ENCODE data around the gene KCNC4. TPM values are rescaled to one million over a fixed set of nuclear protein-coding genes. Genes with fewer than 3 reads are reported as not detected.

KCNC4 gene
- total and polyA plus RNA-seq, 8 donors, result 1.1 to 16.5 (median 3.0) TPM

- DNase-seq, result no peak
- Histone ChIP-seq H3K9me3 (peaks cover 0 to 8% (median 7%) of the 10 kb centered on the region in 4 donors), H3K27me3 (no peaks in the 10 kb centered on the region), H3K27ac (no peak overlapping the region), H3K4me1 (peaks cover 13 to 23% (median 14%) of the 10 kb centered on the region in 4 donors), H3K36me3 (peaks cover 0 to 53% (median 43%) of the 10 kb centered on the region in 4 donors), H3K4me3 (no peak overlapping the region)
- intact Hi-C loops (cut with DNase I; ENCODE audit: low total_unique reads), result no loop called here
- no peak for TF ChIP-seq CTCF (IDR thresholded peaks at IDR 0.05)
- 76 to 78% (median 77%) methylated on average over 2 of the region's 2 CpGs; no CpG with 5 or more reads in 1 of the 5 donors for WGBS, 5 donors
Measured at GRCh38 chr1:110233861-110234260, 23.7 kb downstream of the KCNC4 start.

- no peak for DNase-seq
- H3K4me3 ChIP-seq, result no peak overlapping the region
- no peaks in the 10 kb centered on the region for H3K27me3 ChIP-seq
- H3K27ac ChIP-seq, result peak overlapping the region in 3 of 5 donors; percentile 61 to 78 (median 69)
- 69 to 83% (median 78%) methylated on average over 5 of the region's 5 CpGs for WGBS, 5 donors
- intact Hi-C loops (cut with DNase I; ENCODE audit: low total_unique reads), result no loop called here
- H3K9me3 ChIP-seq, result peaks cover 0 to 8% (median 7%) of the 10 kb centered on the region in 4 donors
- TF ChIP-seq EP300 (IDR thresholded peaks at IDR 0.05) (no peak), POLR2AphosphoS5 (IDR thresholded peaks at IDR 0.05) (no peak), POLR2A (IDR thresholded peaks at IDR 0.05) (no peak), CTCF (IDR thresholded peaks at IDR 0.05) (no peak)
- peaks cover 0 to 45% (median 35%) of the 10 kb centered on the region in 4 donors for H3K36me3 ChIP-seq
- peaks cover 15 to 28% (median 16%) of the 10 kb centered on the region in 4 donors for H3K4me1 ChIP-seq
Measured at GRCh38 chr1:110234691-110235090, 24.6 kb downstream of the KCNC4 start.

- TF ChIP-seq POLR2AphosphoS5 (IDR thresholded peaks at IDR 0.05) (no peak), CTCF (IDR thresholded peaks at IDR 0.05) (no peak), POLR2A (IDR thresholded peaks at IDR 0.05) (no peak)
- Histone ChIP-seq H3K4me3 (no peak overlapping the region), H3K4me1 (peaks cover 22 to 34% (median 22%) of the 10 kb centered on the region in 4 donors), H3K27me3 (no peaks in the 10 kb centered on the region), H3K27ac (peak overlapping the region; percentile 40 to 78 (median 61)), H3K9me3 (peaks cover 0 to 8% (median 7%) of the 10 kb centered on the region in 4 donors), H3K36me3 (peaks cover 0 to 39% (median 30%) of the 10 kb centered on the region in 4 donors)
- WGBS, 5 donors, result 23 to 44% (median 35%) methylated on average over 13 of the region's 13 CpGs
- DNase-seq, result peak; percentile 54 to 66
- intact Hi-C loops (cut with DNase I; ENCODE audit: low total_unique reads), result no loop called here
Measured at GRCh38 chr1:110235181-110235833, 25.2 kb downstream of the KCNC4 start.

GRCh38 chr1:110235834-110236682, 25.9 kb downstream of the KCNC4 start:
- peak overlapping the region in 4 of 5 donors; percentile 41 to 78 (median 65) for H3K27ac ChIP-seq
- peaks cover 27 to 42% (median 29%) of the 10 kb centered on the region in 4 donors for H3K4me1 ChIP-seq
- peaks cover 0 to 31% (median 22%) of the 10 kb centered on the region in 4 donors for H3K36me3 ChIP-seq
- peaks cover 0 to 8% (median 7%) of the 10 kb centered on the region in 4 donors for H3K9me3 ChIP-seq
- H3K4me3 ChIP-seq, result no peak overlapping the region
- TF ChIP-seq CTCF (IDR thresholded peaks at IDR 0.05) (no peak), POLR2AphosphoS5 (IDR thresholded peaks at IDR 0.05) (peak in 1 of 3 donors; percentile 11)
- DNase-seq, result peak in 1 of 2 donors; percentile 66
- H3K27me3 ChIP-seq, result no peaks in the 10 kb centered on the region
- WGBS, 5 donors, result 46 to 56% (median 55%) methylated on average over 11 of the region's 11 CpGs
- intact Hi-C loops (cut with DNase I; ENCODE audit: low total_unique reads), result no loop called here

Measured in stomach (tissue), 9 donors.